Ovary (tissue), 9 donors: ENCODE results near the gene GOT2. TPM values are rescaled to one million over a fixed set of nuclear protein-coding genes. Genes with fewer than 3 reads are reported as not detected.
"Not testable (repeated sequence)": the region's sequence is repeated elsewhere in the genome, so short reads cannot be mapped to it uniquely, and the experiment has no call there.

Source experiments
- DNase-seq, 5 donors: peaks; one replicate each; pipeline ENCODE4 v3.0.0-alpha.2; 2019 to 2020
- H3K27ac ChIP-seq, 2 donors: fragments of 200-600 bp; one replicate each; pipeline versions ENCODE4 v1.5.1 to v1.8.0; 2019 to 2022
- H3K27me3 ChIP-seq: fragments of 200-600 bp; one replicate; pipeline ENCODE4 v1.8.0; 2022
- H3K36me3 ChIP-seq: fragments of 200-600 bp; sonication (generic); one replicate; pipeline ENCODE4 v1.5.1; 2019
- H3K4me1 ChIP-seq: one replicate; pipeline ENCODE4 v1.8.1; 2013; ENCODE audit warnings: mild to moderate bottlenecking, moderate library complexity; ENCODE audit not compliant: insufficient read depth
- H3K4me3 ChIP-seq: fragments of 200-600 bp; sonication (generic); one replicate; pipeline ENCODE4 v1.5.1; 2017
- H3K9me3 ChIP-seq, 2 donors: fragments of 200-600 bp in 1 of 2; sonication (generic) in 1 of 2; one replicate each; pipeline versions ENCODE4 v1.5.1 to v1.8.1; 2013 to 2019; ENCODE audit warnings: mild to moderate bottlenecking in 1 of 2, moderate library complexity in 1 of 2
- EP300 ChIP-seq: sonication (generic); formaldehyde crosslinking; IDR thresholded peaks from one replicate; pipeline ENCODE4 v1.6.1; 2017; ENCODE audit warnings: antibody characterized with exemption
- POLR2A ChIP-seq: fragments of 450-650 bp; IDR thresholded peaks from one replicate; pipeline ENCODE4 v1.6.1; 2017; ENCODE audit warnings: antibody characterized with exemption, mild to moderate bottlenecking, moderate library complexity
- whole genome bisulfite sequencing, 3 donors: extraction: QIAGEN DNeasy Blood & Tissue Kit in 1 of 3; methylation state at CpG; one replicate each; pipeline versions ENCODE4 v1.1.5 to v1.1.7; 2013 to 2017; 5-methylcytosine and 5-hydroxymethylcytosine counted together
- intact Hi-C, 4 donors: fragments of 100-400 bp; cut with DNase I; formaldehyde crosslinking; loops; one replicate each; pipeline versions ENCODE4 v1.11.0 to v1.15.1; 2022 to 2023
- polyA plus RNA-seq, 2 donors: library from polyadenylated mRNA; stranded (reverse); fragments of 200-250 nt in 1 of 2; fragments of 350-450 nt in 1 of 2; fragmentation: Illumina TruSeq in 1 of 2; extraction: RNeasy Lipid Tissue Mini Kit (QIAGEN cat#74804) in 1 of 2; gene quantifications; one replicate each; pipeline ENCODE4 v1.2.3, GENCODE V29; 2013 to 2014
- total RNA-seq, 7 donors: library from RNA; depleted of rRNA in 2 of 7; stranded (reverse); fragments of >200 nt in 2 of 7; fragmentation: NEBNext Ultra II Directional in 3 of 7; extraction: Animal tissue kit (Norgen Biotek cat#: 25700) in 3 of 7; gene quantifications; one replicate each; pipeline versions ENCODE4 v1.1.0 to v1.2.4, GENCODE V29; 2016 to 2023
- TF ChIP-seq, protein P1 (sequence below), 3 donors: fragments of 450-650 bp in 2 of 3; fragments of 200-600 bp in 1 of 3; IDR thresholded peaks; one replicate each; pipeline versions ENCODE4 v1.5.1 to v1.8.0; 2016 to 2022; ENCODE audit warnings: antibody characterized with exemption in 3 of 3, mild to moderate bottlenecking in 1 of 3
- donor health status: DM: no; HTN: no; CAD: no; lungs with moderate emphysema.
- donor health status: DM: no; HTN: no; CAD: no.
- donor health status: Bipolar disorder and iron deficiency.
- donor health status: DM: yes; HTN: yes; CAD: no.
- donor health status: DM: no; HTN: no; CAD: no.
- donor health status: DM: yes; HTN: yes; CAD: no.

The GOT2 gene
- total and polyA plus RNA-seq, 9 donors: 23.7 to 121 (median 53.9) TPM

DNA sequence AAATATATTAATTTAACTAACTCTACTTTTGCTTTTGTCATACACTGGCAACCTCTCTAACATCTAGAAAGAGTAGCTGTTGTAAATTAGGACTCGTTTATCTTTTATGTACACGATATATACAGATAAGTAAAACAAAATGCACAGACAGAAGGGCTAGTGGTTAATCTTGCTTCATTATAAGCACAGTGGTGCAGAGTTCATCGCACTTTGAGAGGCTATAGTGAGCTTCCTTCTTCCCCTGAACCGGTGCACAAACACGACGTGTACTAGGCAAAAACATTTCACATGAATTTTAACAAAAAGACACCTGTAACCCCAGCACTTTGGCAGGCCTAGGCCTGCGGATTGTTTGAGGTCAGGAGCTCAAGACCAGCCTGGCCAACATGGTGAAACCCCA is 10.4 kb upstream of the GOT2 start:
- DNase-seq: no peak
- H3K9me3 ChIP-seq: no peaks in the 10 kb centered on the region
- H3K4me3 ChIP-seq: no peak overlapping the region
- no peak overlapping the region for H3K27ac ChIP-seq
- no peaks in the 10 kb centered on the region for H3K27me3 ChIP-seq
- WGBS, 3 donors: 72 to 77% (median 74%) methylated on average over 7 of the region's 7 CpGs
- H3K36me3 ChIP-seq: no peaks in the 10 kb centered on the region
- TF ChIP-seq, protein P1, sequence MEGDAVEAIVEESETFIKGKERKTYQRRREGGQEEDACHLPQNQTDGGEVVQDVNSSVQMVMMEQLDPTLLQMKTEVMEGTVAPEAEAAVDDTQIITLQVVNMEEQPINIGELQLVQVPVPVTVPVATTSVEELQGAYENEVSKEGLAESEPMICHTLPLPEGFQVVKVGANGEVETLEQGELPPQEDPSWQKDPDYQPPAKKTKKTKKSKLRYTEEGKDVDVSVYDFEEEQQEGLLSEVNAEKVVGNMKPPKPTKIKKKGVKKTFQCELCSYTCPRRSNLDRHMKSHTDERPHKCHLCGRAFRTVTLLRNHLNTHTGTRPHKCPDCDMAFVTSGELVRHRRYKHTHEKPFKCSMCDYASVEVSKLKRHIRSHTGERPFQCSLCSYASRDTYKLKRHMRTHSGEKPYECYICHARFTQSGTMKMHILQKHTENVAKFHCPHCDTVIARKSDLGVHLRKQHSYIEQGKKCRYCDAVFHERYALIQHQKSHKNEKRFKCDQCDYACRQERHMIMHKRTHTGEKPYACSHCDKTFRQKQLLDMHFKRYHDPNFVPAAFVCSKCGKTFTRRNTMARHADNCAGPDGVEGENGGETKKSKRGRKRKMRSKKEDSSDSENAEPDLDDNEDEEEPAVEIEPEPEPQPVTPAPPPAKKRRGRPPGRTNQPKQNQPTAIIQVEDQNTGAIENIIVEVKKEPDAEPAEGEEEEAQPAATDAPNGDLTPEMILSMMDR (IDR thresholded peaks at IDR 0.05): no peak
- TF ChIP-seq EP300: no peak
- no peak for TF ChIP-seq POLR2A
- H3K4me1 ChIP-seq: no peaks in the 10 kb centered on the region
- intact Hi-C loops: no loop called here

DNA sequence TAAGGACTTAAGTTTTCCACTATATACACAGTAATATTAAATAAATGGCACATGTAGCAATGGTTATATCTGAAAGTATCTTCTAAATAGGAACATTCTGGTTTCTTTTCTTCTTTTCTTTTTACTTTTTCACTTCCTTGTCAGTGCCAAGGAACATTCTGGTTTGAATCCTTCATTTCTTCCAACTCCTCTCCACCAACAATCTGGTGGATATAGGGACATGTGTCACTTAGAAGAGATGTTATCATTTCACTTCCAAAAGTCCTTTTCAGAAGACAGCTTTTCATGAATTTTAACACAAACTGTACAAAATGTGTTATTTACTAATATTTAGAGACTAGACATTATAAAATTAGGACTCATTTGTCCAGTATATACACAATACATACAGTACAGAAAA is 7.9 kb upstream of the GOT2 start:
- DNase-seq: no peak
- no peak overlapping the region for H3K27ac ChIP-seq
- H3K27me3 ChIP-seq: no peaks in the 10 kb centered on the region
- H3K4me1 ChIP-seq: no peaks in the 10 kb centered on the region
- TF ChIP-seq EP300 (no peak), POLR2A (no peak)
- TF ChIP-seq, protein P1 (IDR thresholded peaks at IDR 0.05): no peak
- no peaks in the 10 kb centered on the region for H3K36me3 ChIP-seq
- no peak overlapping the region for H3K4me3 ChIP-seq
- H3K9me3 ChIP-seq: no peaks in the 10 kb centered on the region
- intact Hi-C loops: no loop called here

DNA sequence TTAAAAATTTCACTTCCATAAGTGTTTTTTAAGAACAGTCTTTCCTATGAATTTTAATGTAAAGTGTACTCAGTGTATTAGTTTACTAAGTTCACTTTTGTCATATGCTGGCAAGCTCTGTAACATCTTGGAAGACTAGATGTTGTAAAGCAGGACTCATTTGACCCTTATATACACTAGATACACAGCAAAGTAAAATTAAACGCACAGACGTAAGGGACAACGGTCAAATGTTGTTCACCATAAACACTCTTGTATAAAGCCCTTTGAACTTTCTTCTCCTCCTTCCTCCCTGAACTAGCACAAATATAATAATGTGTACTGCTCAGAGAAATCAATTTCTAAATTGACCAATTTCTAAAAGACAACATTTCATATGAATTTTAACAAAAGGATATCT is 7.0 kb upstream of the GOT2 start:
- 87 to 91% (median 88%) methylated on average over 3 of the region's 3 CpGs for WGBS, 3 donors
- no peaks in the 10 kb centered on the region for H3K36me3 ChIP-seq
- DNase-seq: no peak
- TF ChIP-seq EP300 (no peak), POLR2A (no peak)
- TF ChIP-seq, protein P1 (IDR thresholded peaks at IDR 0.05): no peak
- no peaks in the 10 kb centered on the region for H3K4me1 ChIP-seq
- H3K27ac ChIP-seq: no peak overlapping the region
- H3K4me3 ChIP-seq: no peak overlapping the region
- no peaks in the 10 kb centered on the region for H3K27me3 ChIP-seq
- no peaks in the 10 kb centered on the region for H3K9me3 ChIP-seq
- intact Hi-C loops: no loop called here

DNA sequence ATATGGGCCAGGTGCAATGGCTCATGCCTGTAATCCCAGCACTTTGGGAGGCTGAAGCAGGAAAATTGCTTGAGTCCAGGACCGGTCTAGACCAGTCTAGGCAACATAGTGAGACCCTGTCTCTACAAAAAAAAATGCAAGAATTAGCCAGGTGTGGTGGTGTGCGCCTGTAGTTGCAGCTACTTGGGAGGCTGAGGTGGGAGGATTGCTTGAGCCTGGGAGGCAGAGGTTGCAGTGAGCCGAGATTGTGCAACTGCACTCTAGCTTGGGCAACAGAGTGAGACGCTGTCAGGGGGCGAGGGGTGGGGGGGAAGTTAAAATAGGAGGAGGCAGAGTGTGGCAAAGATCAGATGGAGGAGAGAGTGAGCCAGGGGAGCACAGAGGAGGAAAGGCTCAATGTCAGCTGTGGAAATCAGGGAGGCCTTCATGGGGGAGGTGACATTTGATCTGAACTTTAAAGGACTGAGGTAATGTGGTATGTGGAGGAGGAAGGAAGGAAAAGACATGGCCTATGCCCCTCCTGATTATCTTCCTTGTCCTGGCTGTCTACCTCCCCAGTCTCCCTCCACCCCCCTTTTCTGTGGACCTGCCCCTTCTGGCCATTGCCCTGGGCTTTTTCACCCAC is 4.7 kb upstream of the GOT2 start:
- Histone ChIP-seq H3K4me1 (peaks cover 1% of the 10 kb centered on the region), H3K9me3 (no peaks in the 10 kb centered on the region), H3K27ac (no peak overlapping the region), H3K36me3 (no peaks in the 10 kb centered on the region), H3K27me3 (no peaks in the 10 kb centered on the region), H3K4me3 (no peak overlapping the region)
- no peak for DNase-seq
- TF ChIP-seq EP300 (no peak), POLR2A (no peak)
- TF ChIP-seq, protein P1 (IDR thresholded peaks at IDR 0.05): no peak
- intact Hi-C loops: no loop called here
- WGBS, 3 donors: 79 to 81% (median 81%) methylated on average over 5 of the region's 5 CpGs

DNA sequence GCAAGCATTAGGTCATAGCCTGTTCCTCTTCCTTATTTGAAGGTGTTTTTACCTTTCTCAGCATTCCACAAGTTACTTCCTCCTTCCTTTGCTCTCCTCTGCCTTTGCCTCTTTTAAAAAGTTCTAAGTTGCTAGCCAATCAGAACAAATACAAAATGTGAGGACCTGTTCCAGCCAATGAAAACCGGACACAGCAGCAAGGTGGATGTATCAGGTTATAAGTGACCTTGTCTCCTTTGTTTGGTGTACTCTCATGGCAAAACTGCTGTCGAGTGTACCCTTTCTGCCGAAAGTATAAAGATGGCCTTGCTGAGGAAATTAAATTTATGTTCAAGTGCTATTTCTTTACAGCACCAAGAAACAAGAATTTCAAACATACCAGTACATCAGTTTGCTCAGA is 2.2 kb upstream of the GOT2 start:
- H3K36me3 ChIP-seq, DNase-seq, intact Hi-C loops, H3K4me3 ChIP-seq, H3K9me3 ChIP-seq, H3K27me3 ChIP-seq, H3K27ac ChIP-seq, H3K4me1 ChIP-seq: not testable (repeated sequence)
- 77 to 82% (median 79%) methylated on average over 3 of the region's 3 CpGs for WGBS, 3 donors
